Activated T-cell treated with anti-CD3 and anti-CD28 coated beads for 4 hours (primary cell): ENCODE results near the gene PI4KB.
A peak's percentile ranks its signal among the peaks of the same experiment; 100 is the strongest.

Experiments used
- DNase-seq: peaks from one replicate; pipeline ENCODE4 v3.0.0-alpha.2; 2020

The PI4KB gene

DNA sequence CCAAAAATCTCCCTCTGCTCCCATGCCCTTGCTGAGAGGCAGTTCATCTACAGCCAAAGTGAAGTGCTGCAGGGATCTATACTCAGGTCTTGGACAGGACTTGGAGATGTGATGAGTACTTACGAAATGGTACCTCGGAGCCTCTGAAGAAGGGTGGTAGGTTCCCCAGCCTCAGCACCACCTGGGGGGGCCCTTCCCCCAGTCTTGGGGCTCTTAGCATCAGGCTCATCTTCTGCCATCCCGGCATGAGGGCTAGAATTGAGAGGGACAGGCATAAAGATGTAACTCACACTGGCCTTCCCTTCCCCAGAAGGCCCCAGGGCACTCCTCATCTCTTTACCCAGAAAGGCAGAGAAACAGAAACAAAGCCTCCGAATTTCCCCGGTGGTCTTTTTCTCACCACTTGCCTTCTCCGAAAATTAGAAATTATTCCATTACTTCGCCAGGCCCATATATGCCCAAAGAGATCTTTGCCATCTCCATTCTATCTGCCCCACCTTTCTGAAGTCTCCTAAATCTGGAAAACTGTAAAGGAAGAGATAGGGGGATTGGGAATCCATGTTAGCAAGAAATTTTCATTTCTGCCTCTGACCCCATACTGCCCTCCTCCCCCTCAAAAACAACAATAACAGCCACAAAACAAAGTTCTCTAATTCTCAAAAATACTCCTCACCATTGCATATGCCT lies 19.0 kb upstream of the PI4KB start:
- DNase-seq = no peak

DNA sequence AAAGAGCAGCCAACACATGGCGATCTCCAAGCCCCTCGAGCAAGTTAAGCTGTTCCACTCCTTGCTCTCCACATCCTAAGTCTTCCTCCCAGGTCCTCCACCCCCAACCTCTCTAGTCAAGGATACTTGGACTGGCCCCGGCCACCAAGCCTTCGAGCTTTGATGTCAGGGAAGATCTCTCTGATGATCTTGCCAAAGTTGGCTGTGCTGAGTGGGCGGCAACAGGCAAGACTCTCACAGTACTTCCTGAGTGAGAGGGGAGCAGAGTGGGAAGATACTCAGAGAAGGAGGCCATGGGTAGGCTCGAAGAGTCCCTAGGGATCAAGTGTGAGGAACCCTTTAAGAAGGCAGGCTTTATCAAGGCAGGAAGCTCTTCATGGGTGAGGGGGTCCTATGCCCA lies 17.1 kb upstream of the PI4KB start:
- DNase-seq = no peak

DNA sequence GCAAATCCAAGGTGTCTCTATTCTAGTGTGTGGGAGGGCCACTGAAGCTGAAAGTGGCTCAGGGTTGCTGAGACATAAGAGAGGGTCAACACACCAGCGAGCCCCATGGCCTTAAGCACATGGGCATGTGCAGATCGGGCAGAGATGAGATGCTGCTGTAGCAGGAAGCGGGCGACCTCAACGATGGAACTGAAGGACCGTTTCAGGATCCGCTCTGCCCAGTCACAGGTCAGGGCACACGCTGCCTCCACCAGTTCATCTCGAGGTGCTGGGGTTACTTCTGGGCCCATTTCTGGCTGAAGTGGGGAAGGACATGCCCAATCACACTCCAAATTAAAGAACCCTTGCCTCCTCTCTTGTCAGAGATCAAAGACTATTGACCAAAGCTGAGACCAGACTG lies 16.4 kb upstream of the PI4KB start:
- no peak for DNase-seq

DNA sequence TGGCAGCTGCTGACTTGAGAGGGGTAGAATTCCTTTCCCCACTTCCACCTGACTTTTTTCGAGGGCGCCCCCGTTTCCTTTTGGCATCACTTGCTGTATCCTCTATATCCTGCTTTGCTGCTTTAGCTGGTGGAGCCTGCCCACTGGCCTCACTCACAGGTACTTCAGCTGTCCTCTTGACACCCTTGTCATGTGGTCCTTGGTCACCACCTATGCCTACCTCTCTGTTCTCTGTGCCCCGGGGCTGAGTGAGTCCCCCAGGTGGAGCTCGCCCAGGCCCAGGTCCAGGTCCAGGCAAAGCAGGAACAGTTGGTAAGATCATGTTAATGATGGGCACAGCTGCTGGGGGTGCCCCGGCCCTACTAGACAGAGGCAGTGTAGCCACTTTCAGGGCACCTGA lies 15.4 kb upstream of the PI4KB start:
- no peak for DNase-seq

DNA sequence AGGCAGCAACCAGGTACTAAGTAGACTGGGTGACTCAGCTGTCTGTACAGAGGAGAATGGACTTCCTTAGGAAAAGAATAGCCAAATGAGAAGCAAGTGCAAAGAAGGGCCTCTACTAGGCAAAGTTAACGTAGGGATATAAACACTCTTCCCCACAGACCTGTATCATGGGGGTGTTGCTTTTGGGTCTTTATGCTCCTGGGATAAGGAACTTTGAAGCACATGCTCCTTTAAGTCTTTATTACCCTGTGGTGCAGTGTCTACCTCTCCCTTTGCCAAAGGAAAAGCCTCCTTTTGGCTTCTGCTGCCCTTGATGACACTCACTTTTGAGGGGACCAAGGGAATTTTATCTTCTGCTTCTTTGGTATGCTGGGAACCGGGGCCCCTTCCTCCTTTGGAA lies 14.8 kb upstream of the PI4KB start:
- DNase-seq = no peak

DNA sequence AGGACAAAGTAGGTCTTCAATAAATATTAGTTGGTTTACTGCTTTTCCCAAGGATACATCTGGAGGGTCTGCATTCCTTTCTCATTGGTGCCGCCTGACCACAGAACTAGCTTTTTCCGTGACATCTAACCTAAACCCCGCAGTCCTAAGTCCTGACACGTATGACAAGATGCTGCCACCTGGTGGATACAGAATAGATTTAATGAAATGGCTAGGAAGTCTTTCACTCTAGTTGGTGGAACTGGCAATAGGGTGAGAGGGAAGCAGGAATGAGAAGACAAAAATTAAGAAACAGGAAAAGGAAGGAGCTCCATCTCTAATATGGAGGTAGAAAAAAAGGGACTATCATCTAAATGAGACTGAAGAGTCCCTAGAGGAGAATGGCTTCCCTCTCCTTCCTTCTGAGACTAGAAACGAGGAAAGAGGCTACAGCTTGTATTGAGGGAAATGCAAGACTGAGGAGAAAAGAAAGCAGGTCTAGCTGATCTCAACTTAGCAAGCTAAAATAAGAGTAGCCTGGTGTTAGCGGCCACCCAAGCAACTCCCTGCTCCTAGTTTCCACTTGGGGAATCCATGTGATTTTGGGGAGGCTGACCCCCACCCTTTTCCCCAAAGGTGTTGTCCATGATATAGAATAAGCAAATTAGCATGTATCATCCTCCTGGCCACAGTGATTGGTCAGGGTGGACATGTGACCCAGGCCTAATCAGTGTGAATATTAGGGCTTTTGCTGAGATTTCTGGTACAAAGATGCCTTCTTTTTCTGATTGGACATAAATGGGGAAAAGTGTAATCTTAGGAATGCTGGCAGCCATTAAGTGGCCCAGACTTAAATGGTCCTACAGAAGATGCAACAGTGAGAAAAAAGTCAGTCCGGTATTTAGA lies 13.9 kb upstream of the PI4KB start:
- peak; percentile 54 for DNase-seq

DNA sequence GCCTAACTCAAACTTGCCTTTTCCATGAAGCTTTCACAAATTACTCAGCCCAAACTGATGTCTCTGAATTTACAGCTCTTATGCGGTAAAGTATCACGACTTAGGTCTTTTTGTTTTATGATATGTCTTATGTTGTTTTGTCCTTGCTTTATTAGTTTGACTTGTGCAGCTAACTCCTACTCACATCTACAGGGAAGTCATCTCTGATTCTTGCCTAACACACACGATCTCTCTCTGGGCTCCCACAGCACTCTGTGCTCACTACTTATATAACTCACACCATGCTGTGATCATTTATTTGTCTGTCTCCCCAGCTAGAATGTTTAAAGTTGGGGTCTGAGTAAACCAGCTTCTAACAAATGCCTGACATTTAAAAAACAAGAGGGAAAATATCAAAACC lies 9.3 kb upstream of the PI4KB start:
- DNase-seq = no peak

DNA sequence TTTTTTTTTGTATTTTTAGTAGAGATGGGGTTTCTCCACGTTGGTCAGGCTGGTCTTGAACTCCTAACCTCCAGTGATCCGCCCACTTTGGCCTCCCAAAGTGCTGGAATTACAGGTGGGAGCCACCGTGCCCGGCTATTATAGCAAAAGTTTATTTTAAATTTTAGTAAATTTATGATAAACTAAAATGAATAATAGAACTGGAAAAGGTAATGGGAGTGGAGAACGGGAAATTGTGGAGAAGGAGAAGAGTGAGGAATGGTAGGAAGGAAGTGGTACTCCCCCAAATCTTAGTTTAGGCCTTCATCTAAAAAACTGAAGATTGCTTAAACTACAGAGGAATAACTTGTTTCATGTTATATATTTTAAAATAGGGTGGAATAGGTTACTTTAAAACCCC lies 7.6 kb upstream of the PI4KB start:
- no peak for DNase-seq

DNA sequence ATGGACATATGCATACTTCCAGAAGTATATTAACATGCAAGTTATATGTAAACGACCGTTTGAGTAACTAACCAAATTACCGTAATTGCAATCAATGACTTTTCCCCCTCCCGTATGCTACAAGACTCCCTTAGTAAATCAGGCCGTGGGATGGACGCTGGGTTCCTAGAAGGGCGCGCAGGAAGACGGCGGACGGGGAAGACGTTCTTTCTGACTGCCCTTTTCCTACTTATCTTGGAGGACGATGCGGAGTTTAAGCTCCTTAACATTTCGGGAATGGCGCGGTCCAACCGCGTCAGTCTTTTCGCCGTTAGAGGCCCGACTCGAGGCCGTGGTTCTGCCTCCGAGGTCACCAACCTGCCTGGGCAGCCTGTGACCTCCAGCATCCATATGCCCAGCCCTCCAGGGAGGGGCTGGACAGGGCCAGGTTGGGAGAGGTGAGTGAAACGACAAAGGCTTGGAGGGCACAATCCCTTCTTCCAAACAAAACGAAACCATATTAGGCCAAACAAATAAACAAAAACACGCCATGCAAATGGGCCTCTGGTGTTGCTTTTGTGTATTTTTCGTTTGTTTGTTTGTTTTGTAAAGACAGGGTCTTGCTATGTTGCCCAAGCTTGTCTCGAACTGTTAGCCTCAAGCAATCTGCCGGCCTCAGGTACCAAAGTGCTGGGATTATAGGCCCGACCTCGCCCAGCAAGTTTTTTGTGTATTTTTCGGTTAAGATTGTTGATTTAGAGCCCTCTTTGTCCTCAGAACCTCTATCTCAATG lies 873 bp upstream of the PI4KB start:
- DNase-seq = no peak

DNA sequence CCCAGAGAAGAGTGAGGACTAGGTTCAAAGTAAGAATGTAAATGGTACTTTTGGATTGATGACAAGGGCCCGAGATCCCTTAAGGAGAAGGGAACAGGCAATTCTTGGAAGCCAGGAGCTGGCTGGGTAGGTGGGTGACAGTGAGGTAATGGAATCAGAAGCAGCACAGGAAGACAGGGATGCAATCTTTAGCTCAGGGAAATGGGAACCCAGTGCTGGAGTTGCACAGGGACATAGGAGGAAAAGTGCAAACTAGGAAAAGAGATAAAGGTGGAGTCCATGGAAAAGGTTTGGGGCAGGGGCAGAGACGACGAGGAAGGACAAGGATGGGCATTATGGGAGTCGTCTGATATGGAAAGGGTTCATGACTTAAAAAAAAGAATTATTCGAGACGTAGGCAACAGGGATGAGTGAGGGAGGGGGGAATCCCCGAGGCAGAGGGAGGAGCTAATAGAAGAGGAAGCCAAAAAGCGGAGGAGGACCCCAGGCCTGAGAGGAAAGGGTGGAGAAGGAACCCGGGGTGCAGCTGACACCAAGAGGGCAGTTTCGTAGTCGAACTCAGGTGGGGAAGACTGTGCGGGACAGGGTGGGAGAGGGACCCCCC lies 495 bp downstream of the PI4KB start:
- DNase-seq = peak; percentile 51

DNA sequence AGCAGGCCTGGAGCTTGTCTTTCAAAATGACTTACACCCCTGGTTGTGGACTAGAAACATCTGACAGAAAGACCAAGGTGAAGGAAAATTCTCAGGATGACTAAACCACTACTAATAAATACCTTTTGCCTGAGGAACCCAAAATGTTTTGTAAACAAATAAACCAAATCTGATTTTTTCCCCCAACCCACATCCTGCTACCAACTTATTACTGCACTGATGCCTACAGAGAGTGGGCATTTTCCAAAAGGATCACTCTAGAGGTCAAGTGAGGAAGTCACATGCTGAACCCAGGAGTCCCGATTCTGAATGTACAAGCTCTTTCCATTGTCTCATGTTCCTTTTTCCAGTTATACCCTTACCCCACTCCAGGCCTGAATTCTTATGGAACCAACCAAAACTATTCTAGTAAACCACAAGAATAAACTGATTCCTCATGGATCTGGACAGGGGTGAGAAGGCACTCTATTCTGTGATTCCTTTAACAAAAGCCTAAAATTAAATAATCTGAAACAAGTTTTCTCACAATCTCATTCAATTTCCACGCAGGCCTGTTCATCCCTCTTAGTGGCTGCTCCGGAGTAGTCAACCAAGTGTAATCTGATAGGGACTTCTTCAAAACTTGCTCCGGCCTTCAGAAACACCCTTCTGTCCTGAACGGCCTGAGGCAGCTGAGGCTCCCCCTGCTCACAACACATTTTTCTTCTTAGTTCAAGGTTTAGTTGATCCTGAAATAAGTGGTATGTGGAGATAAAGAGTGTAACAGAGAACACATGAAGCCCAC lies 1.4 kb downstream of the PI4KB start:
- DNase-seq = no peak

DNA sequence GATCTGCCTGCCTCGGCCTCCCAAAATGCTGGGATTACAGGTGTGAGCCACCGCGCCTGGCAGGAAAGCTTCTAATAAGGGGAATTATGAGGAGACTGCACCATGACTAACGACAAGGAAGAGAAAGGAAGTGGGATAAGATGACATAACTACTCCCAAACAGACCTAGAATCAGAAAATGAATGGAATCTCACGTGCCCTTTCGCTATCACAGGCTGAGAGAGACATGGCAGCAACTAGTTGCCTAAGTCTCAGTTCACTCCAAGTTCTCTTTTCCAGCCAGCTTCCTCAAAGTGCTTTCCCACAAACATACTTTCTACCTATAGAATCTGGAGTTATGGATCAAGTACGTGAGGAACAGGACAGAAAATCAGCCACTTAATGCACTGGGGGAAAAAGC lies 2.0 kb downstream of the PI4KB start:
- DNase-seq = no peak

DNA sequence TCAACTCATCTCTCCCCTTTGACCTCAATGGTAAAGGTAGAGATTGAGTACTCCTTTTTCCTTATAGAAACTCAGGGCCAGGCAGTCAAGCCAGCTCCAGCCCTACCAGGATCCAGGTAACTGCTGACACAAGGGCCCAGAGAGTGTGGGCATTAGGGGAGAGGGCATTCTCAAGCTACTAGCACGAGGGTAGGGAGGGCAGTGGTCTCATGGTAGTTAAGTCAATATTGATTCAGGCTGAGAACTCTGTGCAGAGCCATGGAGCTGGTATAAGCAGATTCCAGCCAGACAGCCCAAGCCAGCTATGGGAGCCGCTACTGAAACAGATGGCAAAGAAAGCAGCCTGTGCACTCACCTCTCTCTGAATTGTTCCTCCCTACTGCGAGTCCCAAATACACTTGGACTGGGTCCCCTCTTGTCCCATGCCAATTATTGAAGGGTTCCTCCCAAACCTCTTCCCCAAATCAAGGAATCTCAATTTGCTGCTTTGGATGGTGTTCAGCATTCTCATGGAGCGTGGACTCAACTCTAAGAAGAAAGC lies 2.8 kb downstream of the PI4KB start:
- no peak for DNase-seq

DNA sequence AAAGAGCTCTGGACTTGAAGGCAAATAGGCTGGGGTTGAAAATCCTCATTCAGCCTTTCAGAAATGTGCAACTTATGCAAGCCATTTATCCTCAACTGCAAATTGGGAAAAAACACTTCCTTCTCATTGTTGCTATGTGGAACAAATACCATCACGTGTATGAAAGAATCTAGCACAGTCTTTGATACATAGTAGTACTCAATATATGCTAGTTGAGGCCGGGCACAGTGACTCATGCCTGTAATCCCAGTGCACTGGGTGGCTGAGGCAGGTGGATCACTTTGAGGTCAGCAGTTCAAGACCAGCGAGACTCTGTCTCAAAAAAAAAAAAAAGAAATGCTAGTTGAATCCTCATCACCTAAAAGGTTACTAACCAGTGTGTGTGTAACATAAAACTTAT lies 8.2 kb downstream of the PI4KB start:
- DNase-seq = no peak

DNA sequence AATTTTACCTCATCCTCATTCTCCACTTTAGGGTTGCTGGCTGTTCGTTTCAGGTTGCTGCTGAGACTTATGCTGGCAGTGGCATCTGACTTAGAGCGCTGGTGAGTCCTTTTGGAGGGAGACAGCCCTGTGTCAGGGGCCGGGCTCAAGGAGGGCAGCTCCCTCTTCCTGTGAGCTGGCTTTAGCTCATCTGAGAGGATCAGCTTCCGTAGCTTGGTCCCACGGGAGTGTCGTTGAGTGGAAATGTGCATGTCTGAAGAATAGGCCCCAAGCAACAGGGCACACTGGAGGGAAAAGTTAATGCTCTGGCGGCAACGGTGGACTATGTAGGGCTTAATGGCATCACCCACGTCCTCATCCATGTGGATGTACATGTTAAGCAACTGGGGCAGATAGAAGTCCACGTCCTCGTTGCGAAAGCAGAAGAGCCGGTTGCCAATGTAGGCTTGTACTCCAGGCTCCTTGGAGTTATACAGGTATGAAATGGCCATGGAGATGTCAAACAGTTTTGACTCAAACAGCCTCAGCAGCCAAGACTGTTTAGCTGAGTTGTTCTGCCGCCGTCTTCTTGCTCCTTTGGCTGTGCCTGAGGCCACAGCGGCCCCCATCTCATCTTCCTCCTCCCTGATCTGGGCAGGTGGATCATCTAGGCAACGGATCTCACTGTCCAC lies 11.5 kb downstream of the PI4KB start:
- DNase-seq = no peak

DNA sequence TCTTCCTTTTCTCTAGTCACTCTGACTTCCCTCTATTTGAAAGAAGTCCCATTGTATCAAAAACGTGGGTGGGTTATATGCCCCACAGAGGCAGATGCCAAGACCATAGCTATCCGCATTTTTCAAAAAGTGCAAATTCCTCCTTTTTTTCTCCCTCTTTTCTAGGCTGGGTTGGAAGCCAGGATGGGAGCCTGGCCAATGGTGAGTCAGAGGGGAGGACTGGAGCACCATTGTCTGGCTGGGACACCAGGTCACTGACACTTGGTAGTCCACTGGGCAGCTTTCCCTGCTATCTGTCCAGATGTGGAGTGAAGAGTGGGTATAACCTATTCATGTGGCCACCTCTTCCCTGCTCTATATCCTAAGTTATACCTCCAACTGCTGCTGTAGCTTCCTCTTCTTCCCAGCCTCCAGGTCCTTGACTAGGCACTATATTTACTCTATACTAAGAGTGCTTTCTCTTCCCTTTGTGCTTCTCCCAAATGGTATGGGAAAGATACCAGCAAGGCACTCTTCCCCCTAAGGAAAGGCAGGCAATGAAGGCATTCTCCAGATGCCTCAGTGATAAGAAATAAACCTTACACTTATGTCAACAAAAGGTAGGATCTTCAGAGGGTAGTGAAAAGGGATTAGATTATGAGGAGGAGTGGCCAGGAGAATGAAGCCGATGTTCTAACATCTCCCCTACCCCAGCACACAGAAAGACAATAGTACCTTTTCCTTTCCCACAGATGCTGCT lies 12.9 kb downstream of the PI4KB start:
- no peak for DNase-seq

DNA sequence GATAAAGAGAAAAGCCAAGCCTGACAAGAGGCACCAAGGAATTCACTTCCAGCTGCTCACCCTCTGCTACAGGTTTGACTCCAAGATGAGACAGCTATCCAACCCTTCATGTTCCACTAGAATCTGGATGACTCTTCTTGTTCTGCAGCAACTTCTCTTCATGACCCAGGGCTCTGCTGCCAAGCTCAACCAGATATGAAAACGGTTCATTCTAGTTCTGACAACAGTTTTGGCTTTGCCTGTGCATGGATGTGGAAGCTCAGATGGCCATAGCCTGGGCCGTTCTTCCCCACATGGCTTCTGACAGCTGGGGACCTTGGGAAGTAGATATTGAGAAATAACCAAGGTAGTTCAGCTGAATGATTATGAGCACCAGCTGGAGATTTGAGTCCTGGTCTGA lies 13.7 kb downstream of the PI4KB start:
- no peak for DNase-seq

DNA sequence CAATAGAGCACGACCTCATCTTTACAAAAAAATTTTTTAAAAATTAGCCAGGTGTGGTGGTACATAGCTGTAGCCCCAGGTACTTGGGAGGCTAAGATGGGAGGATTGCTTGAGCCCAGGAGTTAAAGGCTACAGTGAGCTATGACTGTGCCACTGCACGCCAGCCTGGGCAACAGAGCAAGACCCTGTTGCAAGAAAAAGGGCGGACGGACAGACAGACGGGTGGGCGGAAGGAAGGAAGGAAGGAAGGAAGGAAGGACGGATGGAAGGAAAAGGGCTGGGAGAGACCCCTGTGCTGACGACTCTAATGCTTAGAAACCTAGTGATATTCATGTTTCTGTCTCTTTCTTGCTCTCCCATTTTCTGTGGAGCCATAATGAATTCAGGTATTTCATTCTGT lies 14.4 kb downstream of the PI4KB start:
- DNase-seq = no peak

DNA sequence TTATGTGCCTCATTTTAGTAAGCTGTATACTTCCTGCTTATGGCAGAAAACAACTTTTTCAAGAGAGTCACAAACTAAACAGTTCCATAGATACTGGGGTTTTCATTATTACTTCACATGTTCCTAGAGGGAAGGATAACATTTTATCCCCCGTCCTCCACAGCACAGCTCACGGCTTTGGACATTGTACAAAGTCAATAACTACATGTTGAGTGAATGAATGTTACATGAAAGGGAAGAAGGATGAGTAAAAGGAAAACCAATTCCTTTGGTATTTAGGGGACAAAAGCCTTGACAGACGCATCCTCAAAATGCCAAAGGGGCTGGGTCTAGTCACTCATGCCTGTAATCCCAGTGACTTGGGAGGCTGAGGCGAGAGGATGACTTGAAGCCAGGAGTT lies 14.8 kb downstream of the PI4KB start:
- DNase-seq = no peak

DNA sequence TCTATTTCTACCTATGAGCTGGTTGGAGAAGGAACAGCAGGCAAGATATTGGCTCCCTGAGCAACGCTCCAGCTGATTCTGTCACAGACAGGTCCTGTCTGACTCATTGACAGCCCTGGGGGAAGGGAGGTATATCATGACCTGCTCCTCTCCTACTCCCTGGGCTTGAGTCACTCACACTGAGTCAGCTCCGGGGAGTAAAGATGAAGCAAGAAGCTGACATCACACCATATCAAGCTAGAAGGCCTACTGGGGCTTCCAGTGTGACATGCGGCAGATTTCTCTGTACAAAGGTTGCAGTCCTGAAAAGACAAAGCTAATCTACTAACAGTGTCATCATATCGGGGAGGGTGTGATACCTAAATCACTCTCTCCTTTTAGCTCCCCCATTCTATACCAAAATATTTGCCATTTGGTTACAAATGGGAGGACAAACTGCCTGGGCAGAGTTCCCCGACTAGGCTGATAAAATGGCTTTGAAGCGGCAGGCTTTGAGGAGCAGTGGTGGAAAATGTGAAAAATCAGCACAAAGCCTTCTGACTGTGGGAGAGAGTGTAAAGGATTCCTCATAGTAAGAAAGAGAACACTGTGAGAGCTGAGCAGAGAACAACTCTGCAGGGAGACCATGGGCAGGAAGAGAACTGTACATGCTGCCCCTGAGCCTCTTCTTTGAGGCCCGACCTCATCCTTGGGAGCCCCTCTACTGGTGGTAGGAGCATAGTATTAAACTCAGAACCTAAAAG lies 15.5 kb downstream of the PI4KB start:
- peak; percentile 74 for DNase-seq
